Osteoblast (primary cell): ENCODE data around the gene BRD3OS. TPM values are rescaled to one million over a fixed set of nuclear protein-coding genes. Genes with fewer than 3 reads are reported as not detected.

ENCODE experiments used
- DNase-seq: peaks from one replicate; pipeline ENCODE4 v3.0.0; 2011; ENCODE audit warnings: low spot score, mixed read lengths; ENCODE audit not compliant: insufficient read length; ENCODE audit errors: missing footprints
- H2AFZ ChIP-seq: 2 replicates; pipeline ENCODE4 v1.6.0; 2011; ENCODE audit warnings: mild to moderate bottlenecking, low read length
- H3K27ac ChIP-seq: 2 replicates; pipeline ENCODE4 v1.5.1; 2011; ENCODE audit warnings: mild to moderate bottlenecking, low read depth, low read length, moderate library complexity
- H3K27me3 ChIP-seq: 2 replicates; pipeline ENCODE4 v1.6.0; 2012; ENCODE audit warnings: mild to moderate bottlenecking, control low read depth, inconsistent platforms, low read length, moderate library complexity; ENCODE audit not compliant: insufficient read depth
- H3K36me3 ChIP-seq: 2 replicates; pipeline ENCODE4 v1.5.1; 2011; ENCODE audit warnings: mild to moderate bottlenecking, low read length, control low read depth, moderate library complexity; ENCODE audit not compliant: insufficient read depth
- H3K4me1 ChIP-seq: 2 replicates; pipeline ENCODE4 v1.5.1; 2011; ENCODE audit warnings: mild to moderate bottlenecking, low read length, control low read depth, moderate library complexity; ENCODE audit not compliant: insufficient read depth
- H3K4me2 ChIP-seq: 2 replicates; pipeline ENCODE4 v1.6.0; 2011; ENCODE audit warnings: mild to moderate bottlenecking, low read length; ENCODE audit not compliant: insufficient read depth
- H3K4me3 ChIP-seq: fragments of 200-600 bp; sonication (generic); 3 replicates; pipeline ENCODE4 v1.5.1; 2012; ENCODE audit warnings: mild to moderate bottlenecking, low read length, inconsistent platforms; ENCODE audit not compliant: insufficient read depth
- H3K79me2 ChIP-seq: 2 replicates; pipeline ENCODE4 v1.6.0; 2012; ENCODE audit warnings: mild to moderate bottlenecking, low read length, control low read depth, inconsistent platforms; ENCODE audit not compliant: insufficient read depth
- H3K9me3 ChIP-seq: 2 replicates; pipeline ENCODE4 v1.5.1; 2011; ENCODE audit warnings: low read depth, low read length, control low read depth
- H4K20me1 ChIP-seq: 2 replicates; pipeline ENCODE4 v1.6.0; 2012; ENCODE audit warnings: mild to moderate bottlenecking, low read length, control low read depth; ENCODE audit not compliant: insufficient read depth
- total RNA-seq: library from RNA; depleted of rRNA; stranded (reverse); fragments of >200 nt; gene quantifications from 2 replicates; pipeline ENCODE4 v1.2.3, GENCODE V29; 2012
- TF ChIP-seq, protein P1 (sequence below): IDR thresholded peaks from 2 replicates; pipeline ENCODE4 v1.5.1; 2011; ENCODE audit warnings: mild to moderate bottlenecking, low read depth, low read length, moderate library complexity; ENCODE audit errors: extremely low read depth

Gene BRD3OS
- total RNA-seq, 1 donor, result 26.1 TPM

DNA sequence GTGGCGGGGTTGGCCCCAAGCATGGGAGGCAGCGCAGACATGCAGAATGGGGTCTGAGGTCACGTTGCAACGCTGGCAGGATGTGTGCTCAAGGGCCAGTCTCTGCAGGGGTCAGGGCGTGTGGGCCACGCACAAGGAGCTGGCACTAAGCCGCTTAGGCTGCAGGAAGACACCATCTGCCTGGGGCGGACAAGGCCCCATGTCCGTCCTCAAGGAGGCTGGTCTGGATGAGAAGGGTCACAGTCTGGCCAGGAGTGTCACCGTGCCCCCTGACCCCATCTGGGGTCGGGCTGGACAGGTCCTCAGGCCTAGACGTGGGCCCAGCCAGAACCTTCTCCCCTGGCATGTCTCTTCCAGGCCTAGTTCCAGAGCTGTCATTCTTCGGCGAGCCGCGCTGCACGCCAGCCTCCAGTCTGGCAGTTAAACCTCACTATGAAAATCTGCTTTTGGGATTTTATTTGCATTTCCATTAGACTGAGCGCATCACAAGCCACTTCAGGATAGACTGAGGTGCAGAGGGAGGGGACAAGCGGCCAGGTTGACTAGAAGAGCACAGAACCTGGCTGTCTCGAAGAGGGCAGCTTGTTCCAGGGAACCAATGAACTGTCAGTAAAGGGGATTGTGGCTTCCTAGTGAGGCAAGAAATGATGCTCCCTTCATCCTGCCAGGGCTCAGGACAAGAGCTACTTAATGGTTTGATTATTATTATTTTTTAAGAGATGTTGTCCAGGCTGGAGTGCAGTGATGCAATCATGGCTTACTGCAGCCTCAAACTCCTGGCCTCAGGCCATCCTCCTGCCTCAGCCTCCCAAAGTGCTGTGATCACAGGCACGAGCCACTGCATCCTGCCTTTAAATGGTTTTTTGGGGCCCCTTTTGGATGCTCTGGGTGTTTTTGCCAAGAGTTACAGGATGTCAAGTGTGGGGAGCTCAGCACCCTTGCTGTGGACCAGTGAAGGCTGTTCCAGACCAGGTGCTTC, 4.3 kb downstream of the BRD3OS start:
- TF ChIP-seq, protein P1, sequence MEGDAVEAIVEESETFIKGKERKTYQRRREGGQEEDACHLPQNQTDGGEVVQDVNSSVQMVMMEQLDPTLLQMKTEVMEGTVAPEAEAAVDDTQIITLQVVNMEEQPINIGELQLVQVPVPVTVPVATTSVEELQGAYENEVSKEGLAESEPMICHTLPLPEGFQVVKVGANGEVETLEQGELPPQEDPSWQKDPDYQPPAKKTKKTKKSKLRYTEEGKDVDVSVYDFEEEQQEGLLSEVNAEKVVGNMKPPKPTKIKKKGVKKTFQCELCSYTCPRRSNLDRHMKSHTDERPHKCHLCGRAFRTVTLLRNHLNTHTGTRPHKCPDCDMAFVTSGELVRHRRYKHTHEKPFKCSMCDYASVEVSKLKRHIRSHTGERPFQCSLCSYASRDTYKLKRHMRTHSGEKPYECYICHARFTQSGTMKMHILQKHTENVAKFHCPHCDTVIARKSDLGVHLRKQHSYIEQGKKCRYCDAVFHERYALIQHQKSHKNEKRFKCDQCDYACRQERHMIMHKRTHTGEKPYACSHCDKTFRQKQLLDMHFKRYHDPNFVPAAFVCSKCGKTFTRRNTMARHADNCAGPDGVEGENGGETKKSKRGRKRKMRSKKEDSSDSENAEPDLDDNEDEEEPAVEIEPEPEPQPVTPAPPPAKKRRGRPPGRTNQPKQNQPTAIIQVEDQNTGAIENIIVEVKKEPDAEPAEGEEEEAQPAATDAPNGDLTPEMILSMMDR, result no peak
- no peak overlapping the region for H2AFZ ChIP-seq
- H3K4me1 ChIP-seq, result peaks cover 9% of the 10 kb centered on the region
- peaks cover 3% of the 10 kb centered on the region for H3K79me2 ChIP-seq
- no peak overlapping the region for H3K4me2 ChIP-seq
- DNase-seq, result peak; percentile 56
- H3K36me3 ChIP-seq, result peaks cover 42% of the 10 kb centered on the region
- no peaks in the 10 kb centered on the region for H3K27me3 ChIP-seq
- H3K9me3 ChIP-seq, result no peaks in the 10 kb centered on the region
- peaks cover 3% of the 10 kb centered on the region for H4K20me1 ChIP-seq
- no peak overlapping the region for H3K27ac ChIP-seq
- no peak overlapping the region for H3K4me3 ChIP-seq

DNA sequence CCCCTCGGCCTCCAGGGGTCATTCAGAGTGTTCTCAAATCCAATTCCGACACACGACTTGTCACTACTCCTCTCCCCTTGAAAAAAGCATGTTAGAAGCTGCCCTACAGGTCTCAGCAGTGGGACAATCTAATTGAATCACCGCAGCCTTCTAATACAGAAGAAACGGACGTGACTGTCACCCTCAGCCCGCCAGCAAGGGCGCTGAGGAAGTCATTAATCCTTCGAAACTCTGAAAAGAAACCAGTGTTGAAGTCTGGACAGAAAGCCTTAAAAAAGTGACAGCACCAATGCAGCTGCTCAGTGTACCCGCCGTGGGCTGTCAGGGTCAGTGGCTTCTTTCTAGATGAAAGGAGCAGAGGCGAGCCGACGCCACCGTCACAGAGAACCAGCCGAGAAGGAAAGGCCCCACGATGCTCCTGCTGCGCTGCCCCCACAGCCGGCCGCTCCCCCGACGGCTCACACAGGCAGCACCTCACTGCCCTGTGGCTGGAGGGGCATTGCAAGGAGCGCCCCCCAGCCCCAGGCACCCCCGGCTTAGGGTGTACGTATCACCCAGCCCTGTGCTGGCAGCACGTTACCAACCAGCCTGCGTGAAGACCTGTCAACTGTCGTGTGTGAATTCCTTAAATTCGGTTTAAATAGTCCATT, 5.7 kb downstream of the BRD3OS start:
- no peaks in the 10 kb centered on the region for H3K27me3 ChIP-seq
- H3K4me2 ChIP-seq, result no peak overlapping the region
- no peaks in the 10 kb centered on the region for H3K9me3 ChIP-seq
- no peak overlapping the region for H3K27ac ChIP-seq
- DNase-seq, result peak; percentile 35
- no peak overlapping the region for H3K4me3 ChIP-seq
- peaks cover 3% of the 10 kb centered on the region for H3K79me2 ChIP-seq
- peaks cover 6% of the 10 kb centered on the region for H3K4me1 ChIP-seq
- TF ChIP-seq, protein P1, result no peak
- no peak overlapping the region for H2AFZ ChIP-seq
- H3K36me3 ChIP-seq, result peaks cover 56% of the 10 kb centered on the region
- peaks cover 3% of the 10 kb centered on the region for H4K20me1 ChIP-seq

DNA sequence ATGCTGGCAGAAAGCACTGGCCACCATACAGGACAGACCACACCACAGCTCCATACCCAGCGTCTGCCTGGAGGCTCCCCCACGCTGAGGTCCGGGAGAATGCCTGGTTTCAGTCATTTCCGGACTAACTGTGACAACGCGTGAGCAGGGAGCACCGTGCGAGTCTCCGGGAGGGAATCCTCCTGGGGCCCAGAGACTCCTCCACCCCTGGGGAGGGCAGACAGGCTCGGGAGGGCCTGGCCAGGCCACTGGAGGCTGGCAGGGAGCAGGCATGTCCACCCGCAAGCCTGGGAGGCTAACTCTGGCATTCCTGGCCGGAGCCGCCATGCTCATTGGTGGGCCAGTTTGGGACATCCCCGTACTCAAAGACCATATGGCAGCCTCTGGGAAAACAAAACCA, 6.5 kb downstream of the BRD3OS start:
- Histone ChIP-seq H3K79me2 (no peaks in the 10 kb centered on the region), H3K36me3 (peaks cover 56% of the 10 kb centered on the region), H3K27ac (no peak overlapping the region), H3K4me1 (no peaks in the 10 kb centered on the region), H2AFZ (no peak overlapping the region), H4K20me1 (no peaks in the 10 kb centered on the region), H3K4me2 (no peak overlapping the region), H3K27me3 (no peaks in the 10 kb centered on the region), H3K9me3 (no peaks in the 10 kb centered on the region), H3K4me3 (no peak overlapping the region)
- TF ChIP-seq, protein P1, result no peak
- peak; percentile 25 for DNase-seq
